CD4-positive, alpha-beta T cell treated with Interleukin-15 for 4 hours (primary cell): ENCODE results near the gene RGL1.

ENCODE experiments used
- DNase-seq: peaks from one replicate; pipeline ENCODE4 v3.0.0-alpha.2; 2020; ENCODE audit warnings: low spot score

The RGL1 gene

GRCh38 chr1:183957216-183957830 lies 152.4 kb downstream of the RGL1 start:
- DNase-seq, result no peak

GRCh38 chr1:183958958-183959357 lies 154.0 kb downstream of the RGL1 start:
- DNase-seq, result no peak

- no peak for DNase-seq
These were observed 156.2 kb downstream of the RGL1 start for GRCh38 chr1:183961132-183961531.

GRCh38 chr1:183962903-183963302 lies 158.0 kb downstream of the RGL1 start:
- DNase-seq, result no peak

- DNase-seq, result no peak
These were observed 160.8 kb downstream of the RGL1 start for GRCh38 chr1:183965726-183966125.

GRCh38 chr1:183966487-183966886 lies 161.6 kb downstream of the RGL1 start:
- DNase-seq, result no peak

- no peak for DNase-seq
These were observed 163.0 kb downstream of the RGL1 start for GRCh38 chr1:183967914-183968313.

GRCh38 chr1:183968386-183968785 lies 163.5 kb downstream of the RGL1 start:
- DNase-seq, result no peak

GRCh38 chr1:183970516-183971300 lies 165.8 kb downstream of the RGL1 start:
- DNase-seq, result no peak

GRCh38 chr1:183975651-183976050 lies 170.7 kb downstream of the RGL1 start:
- no peak for DNase-seq

- no peak for DNase-seq
These were observed 172.8 kb downstream of the RGL1 start for GRCh38 chr1:183977717-183978116.
